ENCODE measurements around the gene FOXP1.

GRCh38 chr3:71585887-71586809 is 2.6 kb upstream of the FOXP1 start:
- TF ChIP-seq CTCF (IDR thresholded peaks at IDR 0.05) (peak; percentile 55 to 82 (median 70)), POLR2A (IDR thresholded peaks at IDR 0.05) (no peak)

Data from adrenal gland (tissue), 5 donors.